H54 (cell line): ENCODE results near the gene PHKA2.
"Not testable (repeated sequence)": the region's sequence is repeated elsewhere in the genome, so short reads cannot be mapped to it uniquely, and the experiment has no call there.

Experiments
- DNase-seq: peaks from one replicate; pipeline ENCODE4 v3.0.0; 2011; ENCODE audit warnings: low spot score, mixed read lengths; ENCODE audit not compliant: insufficient read length
- FAIRE-seq: peaks from 3 replicates; lab custom pipeline; 2011; peaks lifted over from hg19 to GRCh38; lab: Jason Lieb, UNC
- POLR2A ChIP-seq: IDR thresholded peaks from 2 replicates; pipeline ENCODE4 v1.6.1; 2011; ENCODE audit warnings: low read depth, mild to moderate bottlenecking, low read length

Gene PHKA2

DNA sequence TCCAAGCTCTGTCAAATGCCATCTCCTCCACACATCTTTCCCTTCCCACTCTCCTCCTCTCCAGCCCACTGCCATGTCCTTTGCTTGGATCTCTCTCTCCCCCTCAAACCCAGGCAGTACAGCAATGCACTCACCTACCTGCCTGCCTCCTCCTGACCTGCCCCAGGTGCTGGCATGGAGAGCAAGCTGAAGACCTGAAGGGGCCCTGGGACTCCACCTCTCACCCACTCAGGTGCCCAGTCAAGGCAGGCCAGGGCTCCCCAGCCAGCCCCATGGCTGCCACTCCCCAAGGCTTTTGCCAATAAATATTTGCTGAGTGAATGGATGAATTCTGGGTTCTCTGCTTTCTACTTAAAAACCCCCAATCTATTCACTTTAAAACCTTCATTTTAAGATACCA, 12.6 kb upstream of the PHKA2 start:
- TF ChIP-seq POLR2A, result no peak
- no peak for FAIRE-seq
- no peak for DNase-seq

DNA sequence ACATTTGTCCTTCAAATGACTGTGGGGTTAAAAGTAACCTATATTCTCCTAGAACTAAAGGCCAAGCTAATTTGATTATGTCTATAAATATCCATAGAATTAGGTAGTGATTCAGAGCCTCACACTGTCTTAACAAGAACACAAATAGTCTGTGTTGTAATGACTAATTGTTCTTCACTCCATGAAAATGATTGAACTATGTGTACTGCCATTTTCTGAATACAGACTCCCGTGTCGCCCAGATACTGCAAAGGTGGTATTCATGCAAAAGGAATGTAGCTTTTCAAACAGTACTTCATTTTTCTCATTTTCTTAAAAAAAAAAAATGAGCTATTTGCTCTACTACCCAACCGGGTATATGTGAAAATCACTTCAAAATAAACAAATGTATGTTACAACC, 11.3 kb upstream of the PHKA2 start:
- no peak for DNase-seq
- no peak for TF ChIP-seq POLR2A
- FAIRE-seq, result no peak

DNA sequence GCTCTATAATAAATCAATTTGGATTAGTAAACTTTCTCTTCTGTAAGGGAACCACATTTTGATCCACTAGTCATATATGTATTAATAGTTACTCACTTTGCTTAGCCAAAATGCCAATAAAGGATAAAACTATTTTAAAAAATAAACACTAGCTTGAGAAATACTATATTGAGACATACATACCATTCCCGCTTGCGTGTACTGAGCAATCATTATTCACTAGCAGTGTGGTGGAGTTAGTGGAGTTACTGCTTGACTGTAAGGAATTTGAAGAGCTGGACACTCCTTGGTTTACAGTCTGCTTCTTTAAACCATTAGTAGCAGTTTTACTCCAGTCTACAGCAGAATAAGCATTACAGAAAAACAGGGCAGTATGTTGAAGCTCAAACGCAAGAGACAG, 10.8 kb upstream of the PHKA2 start:
- FAIRE-seq (no peak), DNase-seq (no peak)
- no peak for TF ChIP-seq POLR2A

DNA sequence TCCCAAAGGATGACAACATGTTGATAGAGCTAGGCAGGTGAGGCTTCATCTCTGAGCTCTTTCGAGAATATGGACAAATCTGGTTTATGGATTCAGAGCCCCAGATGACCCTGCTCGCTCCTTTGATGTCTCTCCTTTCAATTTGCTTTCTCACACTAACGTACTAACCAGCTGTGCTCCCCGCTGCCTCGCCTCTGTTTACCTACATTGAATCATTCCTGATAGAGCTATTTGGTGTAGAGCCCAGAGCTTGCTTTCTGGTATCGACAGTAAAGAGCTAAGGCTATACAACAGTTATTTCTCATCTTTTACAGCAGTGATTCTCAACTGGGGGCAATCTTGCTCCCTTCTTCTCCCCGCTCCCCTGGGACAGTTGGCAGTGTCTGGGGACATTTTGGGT, 8.9 kb upstream of the PHKA2 start:
- DNase-seq (no peak), FAIRE-seq (no peak)
- no peak for TF ChIP-seq POLR2A

DNA sequence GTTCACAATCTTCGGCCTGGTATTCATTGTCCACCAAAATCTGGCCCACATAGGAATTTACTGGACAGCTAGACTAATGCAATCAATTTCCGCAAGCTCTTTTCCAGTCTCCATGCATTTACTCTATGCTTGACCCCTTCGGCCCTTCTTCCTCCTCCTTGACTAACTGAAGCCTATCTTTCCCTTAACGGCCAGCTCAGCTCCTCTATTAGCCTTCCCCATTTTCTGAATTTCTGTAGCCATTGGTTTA, 1.2 kb upstream of the PHKA2 start:
- DNase-seq (no peak), FAIRE-seq (no peak)
- no peak for TF ChIP-seq POLR2A

DNA sequence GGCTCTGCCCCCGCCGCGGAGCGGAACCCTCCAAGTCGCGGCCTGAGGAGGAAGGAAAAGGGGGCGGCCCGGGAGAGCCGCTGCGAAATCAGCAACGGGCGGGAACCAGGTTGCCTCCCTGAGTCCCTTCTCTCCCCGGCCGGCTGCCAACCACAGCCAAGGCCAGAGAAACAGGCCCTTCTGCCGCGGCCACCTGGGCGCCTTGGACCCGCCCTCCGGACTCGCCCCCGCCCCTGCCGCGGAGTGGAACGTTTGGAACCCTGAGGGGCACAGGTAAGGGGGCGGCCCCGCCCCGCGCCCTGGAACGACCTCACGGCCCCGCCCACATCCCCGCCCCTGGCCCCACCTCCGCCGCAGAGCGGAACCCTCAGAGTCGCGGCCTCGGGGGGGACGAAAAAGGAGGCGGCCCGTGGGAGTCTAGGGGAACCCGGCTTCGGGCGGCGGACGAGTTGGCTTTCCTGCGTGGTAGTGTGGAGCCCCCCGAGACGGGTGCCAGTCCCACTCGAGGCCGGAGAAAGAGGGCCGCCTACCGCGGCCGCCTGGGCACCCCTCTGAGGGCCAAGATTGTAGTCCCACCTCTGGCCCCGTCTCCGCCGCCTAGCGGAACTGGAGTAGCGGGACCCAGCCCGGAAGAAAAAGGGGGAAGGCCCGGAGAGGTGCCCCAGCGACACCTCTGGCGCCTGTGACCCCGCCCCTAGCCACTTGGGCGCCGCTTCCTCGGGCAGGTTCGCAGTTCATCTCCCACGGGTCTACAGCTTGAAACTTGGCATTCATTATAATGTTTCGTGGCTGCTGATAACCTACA, 669 bp upstream of the PHKA2 start:
- no peak; the same call in 1 of the 2 replicates for TF ChIP-seq POLR2A
- DNase-seq (peak; percentile 22), FAIRE-seq (no peak)

DNA sequence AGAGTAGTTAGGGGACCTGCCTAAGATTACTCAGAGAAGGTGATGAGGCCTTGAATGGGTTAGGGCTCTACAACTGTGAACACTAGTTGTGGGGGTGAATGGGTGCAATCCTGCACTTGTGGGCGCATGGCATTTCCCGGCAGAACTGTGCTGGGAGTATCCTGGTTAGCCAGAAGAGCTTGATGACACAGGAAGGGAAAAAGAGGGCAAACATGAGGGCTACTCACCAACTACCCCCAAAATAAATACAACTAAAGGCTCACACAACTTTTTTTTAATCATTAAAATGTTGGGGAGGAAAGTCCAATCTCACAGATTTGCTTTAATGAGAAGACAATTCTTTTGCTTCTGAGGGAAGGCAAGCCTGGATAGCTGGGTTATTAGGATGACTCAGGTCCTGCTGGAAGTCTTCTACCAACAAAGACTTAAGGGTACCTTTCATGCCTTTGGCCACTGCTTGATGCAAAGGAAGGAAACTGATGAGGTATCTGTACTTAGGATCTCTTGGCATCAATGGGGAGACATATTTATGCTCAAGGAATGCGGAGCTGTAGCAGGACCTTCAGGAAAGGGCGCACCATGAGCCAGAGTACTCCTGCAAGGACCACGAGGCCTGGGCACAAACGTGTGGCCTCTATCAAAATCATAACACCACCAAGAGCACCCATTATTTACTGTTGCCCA, 2.6 kb downstream of the PHKA2 start:
- FAIRE-seq (no peak), DNase-seq (no peak)
- no peak for TF ChIP-seq POLR2A

DNA sequence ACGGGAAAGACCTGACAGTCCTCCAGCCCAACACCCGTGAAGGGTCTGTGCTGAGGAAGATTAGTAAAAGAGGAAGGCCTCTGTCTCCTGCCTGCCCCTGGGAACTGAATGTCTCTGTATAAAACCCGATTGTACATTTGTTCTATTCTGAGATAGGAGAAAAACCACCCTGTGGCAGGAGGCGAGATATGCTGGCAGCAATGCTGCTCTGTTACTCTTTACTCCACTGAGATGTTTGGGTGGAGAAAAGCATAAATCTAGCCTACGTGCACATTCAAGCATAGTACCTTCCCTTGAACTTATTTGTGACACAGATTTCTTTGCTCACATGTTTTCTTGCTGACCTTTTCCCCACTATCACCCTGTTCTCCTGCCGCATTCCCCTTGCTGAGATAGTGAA, 3.7 kb downstream of the PHKA2 start:
- FAIRE-seq, DNase-seq: not testable (repeated sequence)

DNA sequence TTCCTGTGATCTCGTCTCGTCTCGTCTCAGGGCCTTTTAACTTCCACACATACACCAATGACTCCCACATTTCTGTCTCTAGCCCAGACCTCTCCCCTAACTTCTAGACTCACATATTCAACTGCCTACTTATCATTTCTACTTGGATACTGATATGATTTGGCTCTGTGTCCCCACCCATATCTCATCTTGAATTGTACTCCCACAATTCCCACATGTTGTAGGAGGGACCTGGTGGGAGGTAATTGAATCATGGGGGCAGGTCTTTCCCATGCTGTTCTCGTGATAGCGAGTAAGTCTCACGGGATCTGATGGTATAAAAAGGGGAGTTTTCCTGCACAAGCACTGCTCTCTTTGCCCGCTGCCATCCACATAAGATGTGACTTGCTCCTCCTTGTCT, 8.9 kb downstream of the PHKA2 start:
- FAIRE-seq (no peak), DNase-seq (no peak)
- TF ChIP-seq POLR2A, result no peak

DNA sequence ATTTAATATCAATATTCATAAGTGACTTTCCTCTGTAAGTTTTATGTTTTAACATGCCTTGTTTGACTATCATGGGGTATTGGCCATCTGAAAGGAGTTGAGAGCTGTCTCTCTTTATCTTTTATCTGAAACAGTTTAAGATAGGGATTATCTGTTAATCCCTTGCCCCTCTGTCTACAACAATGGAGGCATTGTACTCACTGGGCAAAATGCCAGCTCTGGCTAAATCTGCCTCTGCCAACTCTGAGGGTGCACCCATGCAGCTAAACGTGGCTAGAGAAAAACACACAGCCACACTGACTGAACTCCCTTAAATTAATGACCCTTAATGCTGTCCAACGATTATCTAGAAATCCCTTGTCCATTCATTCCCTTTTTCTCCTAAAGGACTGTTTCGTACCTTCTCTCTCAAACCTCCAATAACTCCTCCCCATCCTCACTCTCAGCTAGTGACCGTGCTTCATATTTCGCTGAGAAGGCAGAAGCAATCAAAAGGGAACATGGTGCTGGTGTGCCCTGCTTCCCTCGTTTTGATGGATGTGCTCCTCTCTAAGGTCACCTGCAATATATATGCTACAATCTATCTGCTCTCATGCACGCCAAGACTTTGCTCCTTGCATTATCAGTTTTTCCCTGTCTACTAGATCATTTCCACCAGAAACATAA, 10.3 kb downstream of the PHKA2 start:
- DNase-seq (no peak), FAIRE-seq (no peak)
- no peak for TF ChIP-seq POLR2A

DNA sequence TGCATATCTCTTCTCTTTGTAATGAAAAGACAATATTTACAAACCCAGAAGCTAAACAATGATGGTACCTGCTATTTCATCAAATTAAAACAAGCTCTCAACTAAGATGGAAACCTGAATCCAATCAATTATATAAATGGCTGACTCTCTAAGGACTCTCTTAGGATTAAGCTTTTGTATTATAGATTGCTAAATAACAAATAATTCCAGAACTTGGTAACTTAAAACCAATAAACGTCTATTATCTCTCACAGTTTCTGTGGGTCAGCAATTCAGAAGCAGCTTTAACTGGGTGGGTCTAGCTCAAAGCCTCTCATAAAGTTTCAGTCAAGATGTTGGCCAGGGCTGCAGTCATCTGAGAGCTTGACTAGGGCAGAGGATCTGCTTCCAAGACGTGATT, 12.4 kb downstream of the PHKA2 start:
- DNase-seq (no peak), FAIRE-seq (no peak)
- no peak for TF ChIP-seq POLR2A

DNA sequence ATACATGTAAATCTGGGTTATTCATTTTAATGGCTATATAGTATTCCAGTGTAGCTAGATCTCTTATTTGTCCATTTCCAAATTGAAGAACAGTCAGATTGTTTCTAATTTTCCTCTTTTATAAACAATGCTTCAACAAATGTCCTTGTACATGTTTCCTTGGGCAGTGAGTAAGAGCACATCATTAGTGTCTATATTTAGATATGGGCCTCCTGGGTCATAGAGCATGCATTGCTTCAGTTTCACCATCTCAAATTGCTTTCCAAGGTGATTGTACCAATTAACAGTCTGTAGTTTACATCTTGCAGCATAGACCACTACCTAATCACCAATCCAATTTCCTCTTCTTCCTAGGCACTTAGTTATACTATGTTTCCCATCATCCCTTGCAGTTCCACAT, 13.4 kb downstream of the PHKA2 start:
- FAIRE-seq, result no peak
- DNase-seq, result no peak
- no peak for TF ChIP-seq POLR2A

DNA sequence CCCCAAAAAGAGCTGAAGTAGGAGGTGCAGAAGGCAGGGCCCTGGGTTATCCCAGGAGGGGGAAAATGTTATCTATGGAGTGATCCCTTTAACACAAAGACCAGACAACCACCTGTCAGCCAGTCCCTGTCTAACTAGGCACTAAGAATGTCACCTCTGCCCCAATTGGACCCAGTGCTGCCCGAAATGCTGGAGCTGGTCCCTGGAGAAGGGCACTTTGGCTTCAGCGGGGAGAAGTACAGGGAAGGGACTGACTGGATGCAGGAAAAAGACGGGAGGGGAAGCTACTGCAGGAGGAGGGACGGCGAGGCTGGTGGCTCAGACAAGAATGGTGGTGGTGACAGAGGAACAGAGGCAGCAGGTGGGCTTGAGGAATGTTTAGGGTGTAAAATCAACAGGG, 17.3 kb downstream of the PHKA2 start:
- FAIRE-seq, result no peak
- no peak for DNase-seq
- no peak for TF ChIP-seq POLR2A

DNA sequence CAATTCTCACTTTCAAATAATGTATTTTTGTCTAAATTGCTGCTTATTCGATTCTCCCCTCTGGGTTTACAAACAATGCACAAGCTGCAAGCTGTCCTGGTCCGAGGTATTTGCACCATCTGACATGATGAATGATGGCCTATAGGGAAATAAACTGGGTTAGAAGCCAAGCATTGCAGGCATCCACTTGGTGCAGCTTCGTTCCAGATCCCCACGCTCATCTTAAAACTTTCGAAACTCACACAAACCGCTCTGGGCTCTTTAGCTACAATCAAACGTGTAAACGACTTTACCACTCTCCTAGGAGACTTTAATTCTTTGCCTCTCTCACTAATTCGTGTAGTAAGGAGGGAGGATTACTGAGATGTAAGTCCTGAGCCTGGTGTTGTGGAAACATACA, 19.0 kb downstream of the PHKA2 start:
- DNase-seq (no peak), FAIRE-seq (no peak)
- no peak for TF ChIP-seq POLR2A

DNA sequence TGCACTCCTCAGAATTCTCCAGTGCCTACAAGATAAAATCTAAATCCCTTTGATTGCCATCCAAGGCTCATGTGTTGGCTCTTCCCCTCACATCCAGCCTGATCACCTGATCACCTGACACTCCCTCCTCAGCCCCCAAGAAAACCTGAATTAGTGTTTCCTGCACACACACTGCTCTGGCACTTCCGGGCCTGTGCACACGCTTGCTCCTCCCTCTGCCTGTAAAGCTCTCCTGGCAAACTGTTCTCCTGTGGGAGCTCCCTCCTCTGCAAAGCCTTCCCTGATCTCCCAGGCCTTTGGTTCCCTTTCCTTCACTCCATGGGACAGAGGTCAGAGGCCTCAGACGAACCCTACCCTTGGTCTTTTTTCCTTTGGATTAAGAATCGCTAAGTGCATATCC, 19.9 kb downstream of the PHKA2 start:
- TF ChIP-seq POLR2A, result no peak
- DNase-seq (no peak), FAIRE-seq (no peak)
